Endothelial cell of umbilical vein (primary cell): ENCODE measurements around the gene AKR1C2. TPM values are rescaled to one million over a fixed set of nuclear protein-coding genes. Genes with fewer than 3 reads are reported as not detected.
"Not testable (repeated sequence)": the region's sequence is repeated elsewhere in the genome, so short reads cannot be mapped to it uniquely, and the experiment has no call there.

Source experiments
- Bru-seq: library from RNA; stranded (reverse); fragments of 400-500 nt; gene quantifications from one replicate; lab custom pipeline; 2021; lab: Mats Ljungman, UMichigan
- BruChase-seq, 2 experiments: library from RNA; stranded (reverse); fragments of 400-500 nt; gene quantifications; one replicate each; lab custom pipeline; 2021; lab: Mats Ljungman, UMichigan
- BruUV-seq: library from RNA; stranded (reverse); fragments of 400-500 nt; replicated peaks from 2 replicates; lab custom pipeline; 2021; lab: Mats Ljungman, UMichigan
- CTCF ChIA-PET: fragments of 300-600, 350-600 bp; sonication (Branson Sonifier 250); formaldehyde crosslinking; loops from one replicate; lab custom pipeline; 2021; ENCODE audit warnings: antibody characterized with exemption, inconsistent platforms; lab: Charles Lee
- POLR2A ChIA-PET: fragments of 300-600, 350-600 bp; sonication (Branson Sonifier 250); formaldehyde crosslinking; loops from one replicate; lab custom pipeline; 2021; ENCODE audit warnings: antibody characterized with exemption, inconsistent platforms; lab: Charles Lee
- DNase-seq: peaks from one replicate; pipeline ENCODE4 v3.0.0-alpha.2; 2011; ENCODE audit warnings: low read depth, low spot score
- FAIRE-seq: peaks from 2 replicates; lab custom pipeline; 2011; peaks lifted over from hg19 to GRCh38; lab: Jason Lieb, UNC
- H2AFZ ChIP-seq: 2 replicates; pipeline ENCODE4 v1.6.0; 2012; ENCODE audit warnings: low read depth, low read length, control low read depth, inconsistent platforms
- H3K27ac ChIP-seq: 2 replicates; pipeline ENCODE4 v1.5.1; 2011; ENCODE audit warnings: low read depth, mild to moderate bottlenecking, control low read depth, low read length, moderate library complexity; ENCODE audit not compliant: insufficient read depth
- H3K27me3 ChIP-seq, 2 experiments: 2 replicates each; pipeline versions ENCODE4 v1.6.0 to v1.6.1; 2011; ENCODE audit warnings: low read length in 2 of 2, mixed read lengths in 1 of 2; ENCODE audit not compliant: control insufficient read depth in 2 of 2, insufficient read depth in 2 of 2
- H3K36me3 ChIP-seq, 2 experiments: 2 replicates in 1 of 2; 3 replicates in 1 of 2; pipeline ENCODE4 v1.5.1; 2011; ENCODE audit warnings: low read length in 2 of 2, mild to moderate bottlenecking in 1 of 2, moderate library complexity in 1 of 2; ENCODE audit not compliant: control insufficient read depth in 2 of 2, insufficient read depth in 2 of 2; ENCODE audit errors: extremely low read depth in 1 of 2
- H3K4me1 ChIP-seq: 3 replicates; pipeline ENCODE4 v1.5.1; 2011; ENCODE audit warnings: mild to moderate bottlenecking, low read length; ENCODE audit not compliant: control insufficient read depth, insufficient read depth; ENCODE audit errors: extremely low read depth
- H3K4me2 ChIP-seq: 2 replicates; pipeline ENCODE4 v1.6.1; 2011; ENCODE audit warnings: low read length, control low read depth, mixed read lengths; ENCODE audit not compliant: insufficient read depth
- H3K4me3 ChIP-seq, 3 experiments: fragments of 200-600 bp in 1 of 3; sonication (generic), shearing (Covaris generic) in 1 of 3; replicated peaks in 1 of 3; 2 replicates each; pipeline ENCODE4 v1.5.1; 2011 to 2016; ENCODE audit warnings: control low read depth in 3 of 3, low read length in 3 of 3, mild to moderate bottlenecking in 2 of 3, inconsistent platforms in 1 of 3, low read depth in 1 of 3, moderate library complexity in 1 of 3; ENCODE audit not compliant: insufficient read depth in 1 of 3
- H3K79me2 ChIP-seq: 2 replicates; pipeline ENCODE4 v1.6.0; 2012; ENCODE audit warnings: low read length, inconsistent platforms; ENCODE audit not compliant: control insufficient read depth, insufficient read depth
- H3K9ac ChIP-seq: replicated peaks from 2 replicates; pipeline ENCODE3; 2011; ENCODE audit warnings: low read length, control low read depth; ENCODE audit not compliant: insufficient read depth; ENCODE audit errors: extremely low read depth
- H3K9me1 ChIP-seq: replicated peaks from 3 replicates; pipeline ENCODE4 v1.6.0; 2011; ENCODE audit warnings: mild to moderate bottlenecking, low read length; ENCODE audit not compliant: control insufficient read depth, insufficient read depth; ENCODE audit errors: extremely low read depth
- H3K9me3 ChIP-seq: replicated peaks from 2 replicates; pipeline ENCODE4 v1.5.1; 2012; ENCODE audit warnings: low read length, inconsistent platforms; ENCODE audit not compliant: control insufficient read depth, insufficient read depth
- H4K20me1 ChIP-seq: replicated peaks from 2 replicates; pipeline ENCODE3; 2011; ENCODE audit warnings: mild to moderate bottlenecking, low read length; ENCODE audit not compliant: control insufficient read depth, insufficient read depth; ENCODE audit errors: extremely low read depth
- dilution Hi-C: fragments of 300-500 bp; cut with MboI; formaldehyde crosslinking; loops from one replicate; pipeline ENCODE4 v1.15.0; 2019; ENCODE audit warnings: low sequenced_read_pairs; ENCODE audit not compliant: extremely low pct_ligation_motif_present
- intact Hi-C: fragments of 100-400 bp; cut with micrococcal nuclease; formaldehyde crosslinking; loops from one replicate; pipeline ENCODE4 v1.10.0; 2022
- long read RNA-seq: library from polyadenylated mRNA; stranded (forward); transcript quantifications from one replicate; pipeline ENCODE4 v2.0.0, GENCODE V29; 2021
- polyA minus RNA-seq, 3 experiments: library from RNA; depleted of rRNA, polyadenylated mRNA; stranded (reverse); fragments of >200 nt; gene quantifications; 1 replicate in 1 of 3; 2 replicates in 2 of 3; pipeline ENCODE4 v1.2.3, GENCODE V29; 2011
- polyA plus RNA-seq, 4 experiments: library from polyadenylated mRNA; depleted of rRNA in 3 of 4; stranded (reverse) in 3 of 4; unstranded in 1 of 4; fragments of >200 nt; gene quantifications; 2 replicates each; pipeline versions ENCODE4 v1.2.1 to v1.2.3, GENCODE V29; 2011 to 2012; ENCODE audit warnings: missing spikeins in 1 of 4
- total RNA-seq: library from RNA; stranded (reverse); gene quantifications from 2 replicates; pipeline ENCODE4 v1.2.3, GENCODE V29; 2021

Gene AKR1C2
- total RNA-seq = 0.16 and 1.7 TPM in 2 replicates
- polyA plus RNA-seq = 0.59 and 0.84 TPM in 2 replicates
- 0.49 and 0.52 TPM in 2 replicates for polyA plus RNA-seq (2011; cell fraction: cytosol; rRNA removed)
- 0.90 and 1.0 TPM in 2 replicates for polyA plus RNA-seq (2011; cell fraction: nucleus; rRNA removed)
- polyA plus RNA-seq (2012) = 0.13 and 0.38 TPM in 2 replicates
- 0.19 and 0.40 TPM in 2 replicates for polyA minus RNA-seq
- 3.6 TPM for polyA minus RNA-seq (2011; cell fraction: cytosol; rRNA and poly(A)+ RNA removed)
- polyA minus RNA-seq (2011; cell fraction: nucleus; rRNA and poly(A)+ RNA removed) = 0.29 TPM in 1 of 2 replicates, not detected in the other
- percentile 16 among the genes with signal in this experiment for Bru-seq, nascent RNA
- percentile 20 among the genes with signal in this experiment for BruChase-seq, experiment 1, labeled RNA remaining after a 6-hour chase
- percentile 24 among the genes with signal in this experiment for BruChase-seq, experiment 2, labeled RNA remaining after a 2-hour chase
- long read RNA-seq = 0 reads

DNA sequence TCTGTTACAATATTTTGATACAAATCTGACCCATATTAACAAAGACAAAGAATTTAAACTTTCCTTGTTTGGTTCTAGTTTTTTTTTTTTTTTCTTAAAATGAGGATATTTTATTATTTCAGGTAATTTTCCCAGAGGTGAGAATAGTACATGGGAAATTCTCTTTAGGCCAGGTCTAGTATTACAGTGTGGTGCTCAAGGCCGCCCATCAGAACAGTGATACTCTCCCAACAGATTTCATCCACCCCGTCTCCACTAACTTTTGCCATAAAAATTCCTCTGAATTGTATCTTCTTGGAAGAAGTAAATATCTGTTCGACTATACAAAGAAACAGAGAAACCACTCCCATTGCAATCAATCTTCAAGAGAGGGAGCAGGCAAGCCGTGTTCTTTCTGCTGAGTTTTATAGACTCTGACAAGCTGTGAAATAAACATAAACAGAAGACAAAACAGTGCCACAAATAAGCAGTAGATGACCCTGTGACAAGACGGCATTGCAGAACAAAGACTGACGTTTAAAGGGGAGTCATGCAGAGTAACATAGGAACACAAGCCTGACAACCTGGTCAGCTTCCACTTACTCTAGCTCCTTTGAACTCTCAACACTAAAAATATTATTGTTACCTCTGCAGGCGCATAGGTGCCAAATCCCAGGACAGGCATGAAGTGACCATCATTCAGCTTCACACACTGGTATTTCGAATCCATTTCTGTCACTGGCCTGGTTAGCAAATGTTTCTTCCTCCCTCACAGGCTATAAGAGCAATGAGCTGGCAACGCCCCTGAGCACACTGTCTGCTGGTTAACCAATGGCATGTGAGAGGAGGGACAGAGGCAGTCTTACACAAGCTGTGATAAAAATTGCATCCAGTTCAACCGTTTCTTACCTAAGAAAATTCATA is at the start of gene AKR1C2:
Gene AKR1C2 (minus strand): TSS at position 731 of the 903 bp plus-strand sequence. CDS start 22 bp downstream, at position 709.
- H3K9me3 ChIP-seq, H3K27ac ChIP-seq, dilution Hi-C loops, H3K4me1 ChIP-seq, H2AFZ ChIP-seq, H3K4me3 ChIP-seq, H3K79me2 ChIP-seq, H4K20me1 ChIP-seq, DNase-seq, H3K9ac ChIP-seq, POLR2A ChIA-PET, H3K9me1 ChIP-seq, H3K4me2 ChIP-seq, BruUV-seq, H3K27me3 ChIP-seq, intact Hi-C loops, H3K36me3 ChIP-seq: not testable (repeated sequence)
- peak; percentile 74 for FAIRE-seq
- CTCF ChIA-PET = interaction anchor here (0.8 kb wide), 1 partner anchor 14 kb away, joined by 3 read pairs; no protein-coding TSS in a partner anchor

DNA sequence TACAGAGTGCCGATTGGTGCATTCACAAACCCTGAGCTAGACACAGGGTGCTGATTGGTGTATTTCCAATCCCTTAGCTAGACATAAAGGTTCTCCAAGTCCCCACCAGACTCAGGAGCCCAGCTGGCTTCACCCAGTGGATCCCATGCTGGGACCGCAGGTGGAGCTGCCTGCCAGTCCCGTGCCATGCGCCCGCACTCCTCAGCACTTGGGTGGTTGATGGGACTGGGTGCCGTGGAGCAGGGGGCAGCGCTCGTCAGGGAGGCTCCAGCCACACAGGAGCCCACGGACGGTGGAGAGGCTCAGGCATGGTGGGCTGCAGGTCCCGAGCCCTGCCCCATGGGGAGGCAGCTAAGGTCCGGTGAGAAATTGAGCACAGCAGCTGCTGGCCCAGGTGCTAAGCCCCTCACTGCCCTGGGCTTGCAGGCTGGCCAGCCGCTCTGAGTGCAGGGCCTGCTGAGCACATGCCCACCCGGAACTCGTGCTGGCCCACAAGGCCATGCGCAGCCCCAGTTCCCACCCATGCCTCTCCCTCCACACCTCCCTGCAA is 49.4 kb upstream of the AKR1C2 start:
- dilution Hi-C loops, H4K20me1 ChIP-seq, H3K36me3 ChIP-seq, H3K79me2 ChIP-seq, BruUV-seq, H3K27me3 ChIP-seq, H3K4me3 ChIP-seq, H2AFZ ChIP-seq, H3K4me2 ChIP-seq, H3K9ac ChIP-seq, H3K9me1 ChIP-seq, POLR2A ChIA-PET, H3K4me1 ChIP-seq, intact Hi-C loops, H3K27ac ChIP-seq, CTCF ChIA-PET, H3K9me3 ChIP-seq, DNase-seq, FAIRE-seq: not testable (repeated sequence)
